ENCODE measurements around the gene AZIN2. TPM values are rescaled to one million over a fixed set of nuclear protein-coding genes. Genes with fewer than 3 reads are reported as not detected.

AZIN2 gene
- total and polyA plus RNA-seq, 4 donors: 0.68 to 2.6 (median 0.74) TPM

GRCh38 chr1:33057095-33057494, 23.9 kb upstream of the AZIN2 start:
- H3K9ac ChIP-seq (ENCODE audit: low read depth in 1 of 2, low read length in 2 of 2): no peak overlapping the region

More at GRCh38 chr1:33057095-33057494, 23.9 kb upstream of the AZIN2 start:
- Histone ChIP-seq H3K27me3 (ENCODE audit: control insufficient read depth in 4 of 4, insufficient read depth in 4 of 4, low read length in 3 of 4) (no peaks in the 10 kb centered on the region), H3K4me3 (ENCODE audit: low read depth in 1 of 3, low read length in 3 of 3) (no peak overlapping the region), H3K27ac (ENCODE audit: low read depth in 1 of 2, low read length in 2 of 2) (no peak overlapping the region), H3K9me3 (ENCODE audit: control insufficient read depth in 4 of 4, low read length in 3 of 4) (no peaks in the 10 kb centered on the region), H3K36me3 (ENCODE audit: control insufficient read depth in 4 of 4, insufficient read depth in 3 of 4, low read depth in 1 of 4, low read length in 3 of 4) (no peaks in the 10 kb centered on the region), H3K4me1 (ENCODE audit: control insufficient read depth in 4 of 4, insufficient read depth in 4 of 4, low read length in 3 of 4) (peaks cover 3 to 17% (median 6%) of the 10 kb centered on the region in 4 donors)
- WGBS: 68% methylated on average over 2 of the region's 2 CpGs
- no peak for DNase-seq (ENCODE audit: low spot score)
- no peak for TF ChIP-seq FOXA1 (IDR thresholded peaks at IDR 0.05)
- no peak for TF ChIP-seq ATF3 (IDR thresholded peaks at IDR 0.05)
- TF ChIP-seq HNF4G (IDR thresholded peaks at IDR 0.05): no peak
- no peak for TF ChIP-seq EGR1 (IDR thresholded peaks at IDR 0.05; ENCODE audit: low read depth in 2 of 2)
- no peak for TF ChIP-seq RXRA (IDR thresholded peaks at IDR 0.05)
- no peak for TF ChIP-seq HNF4A (conservative IDR thresholded peaks at IDR 0.05)
- no peak for TF ChIP-seq FOXA2 (IDR thresholded peaks at IDR 0.05)
- no peak for TF ChIP-seq CTCF (IDR thresholded peaks at IDR 0.05; ENCODE audit: low read depth, low read length, missing input control)
- no peak for TF ChIP-seq NR2F2 (IDR thresholded peaks at IDR 0.05)
- TF ChIP-seq GABPA (IDR thresholded peaks at IDR 0.05 in 1 of 2, conservative IDR thresholded peaks at IDR 0.05 in 1 of 2): no peak
- no peak for TF ChIP-seq MAX (IDR thresholded peaks at IDR 0.05)
- TF ChIP-seq YY1 (IDR thresholded peaks at IDR 0.05): no peak
- TF ChIP-seq REST (IDR thresholded peaks at IDR 0.05): no peak
- TF ChIP-seq SP1 (IDR thresholded peaks at IDR 0.05): no peak
- TF ChIP-seq JUND (IDR thresholded peaks at IDR 0.05): no peak
- no peak for TF ChIP-seq TAF1 (conservative IDR thresholded peaks at IDR 0.05)

Measured in liver (tissue), 9 donors.